Endothelial cell of umbilical vein (primary cell): ENCODE measurements around the gene FOS. TPM values are rescaled to one million over a fixed set of nuclear protein-coding genes. Genes with fewer than 3 reads are reported as not detected.

ENCODE experiments used
- BruUV-seq: library from RNA; stranded (reverse); fragments of 400-500 nt; replicated peaks from 2 replicates; lab custom pipeline; 2021; lab: Mats Ljungman, UMichigan
- CTCF ChIA-PET: fragments of 300-600, 350-600 bp; sonication (Branson Sonifier 250); formaldehyde crosslinking; loops from one replicate; lab custom pipeline; 2021; ENCODE audit warnings: antibody characterized with exemption, inconsistent platforms; lab: Charles Lee
- POLR2A ChIA-PET: fragments of 300-600, 350-600 bp; sonication (Branson Sonifier 250); formaldehyde crosslinking; loops from one replicate; lab custom pipeline; 2021; ENCODE audit warnings: antibody characterized with exemption, inconsistent platforms; lab: Charles Lee
- DNase-seq: peaks from one replicate; pipeline ENCODE4 v3.0.0-alpha.2; 2011; ENCODE audit warnings: low read depth, low spot score
- FAIRE-seq: peaks from 2 replicates; lab custom pipeline; 2011; peaks lifted over from hg19 to GRCh38; lab: Jason Lieb, UNC
- H2AFZ ChIP-seq: 2 replicates; pipeline ENCODE4 v1.6.0; 2012; ENCODE audit warnings: low read depth, low read length, control low read depth, inconsistent platforms
- H3K27ac ChIP-seq: 2 replicates; pipeline ENCODE4 v1.5.1; 2011; ENCODE audit warnings: low read depth, mild to moderate bottlenecking, control low read depth, low read length, moderate library complexity; ENCODE audit not compliant: insufficient read depth
- H3K27me3 ChIP-seq, 2 experiments: 2 replicates each; pipeline versions ENCODE4 v1.6.0 to v1.6.1; 2011; ENCODE audit warnings: low read length in 2 of 2, mixed read lengths in 1 of 2; ENCODE audit not compliant: control insufficient read depth in 2 of 2, insufficient read depth in 2 of 2
- H3K36me3 ChIP-seq, 2 experiments: 2 replicates in 1 of 2; 3 replicates in 1 of 2; pipeline ENCODE4 v1.5.1; 2011; ENCODE audit warnings: low read length in 2 of 2, mild to moderate bottlenecking in 1 of 2, moderate library complexity in 1 of 2; ENCODE audit not compliant: control insufficient read depth in 2 of 2, insufficient read depth in 2 of 2; ENCODE audit errors: extremely low read depth in 1 of 2
- H3K4me1 ChIP-seq: 3 replicates; pipeline ENCODE4 v1.5.1; 2011; ENCODE audit warnings: mild to moderate bottlenecking, low read length; ENCODE audit not compliant: control insufficient read depth, insufficient read depth; ENCODE audit errors: extremely low read depth
- H3K4me2 ChIP-seq: 2 replicates; pipeline ENCODE4 v1.6.1; 2011; ENCODE audit warnings: low read length, control low read depth, mixed read lengths; ENCODE audit not compliant: insufficient read depth
- H3K4me3 ChIP-seq, 3 experiments: fragments of 200-600 bp in 1 of 3; sonication (generic), shearing (Covaris generic) in 1 of 3; replicated peaks in 1 of 3; 2 replicates each; pipeline ENCODE4 v1.5.1; 2011 to 2016; ENCODE audit warnings: control low read depth in 3 of 3, low read length in 3 of 3, mild to moderate bottlenecking in 2 of 3, inconsistent platforms in 1 of 3, low read depth in 1 of 3, moderate library complexity in 1 of 3; ENCODE audit not compliant: insufficient read depth in 1 of 3
- H3K79me2 ChIP-seq: 2 replicates; pipeline ENCODE4 v1.6.0; 2012; ENCODE audit warnings: low read length, inconsistent platforms; ENCODE audit not compliant: control insufficient read depth, insufficient read depth
- H3K9ac ChIP-seq: replicated peaks from 2 replicates; pipeline ENCODE3; 2011; ENCODE audit warnings: low read length, control low read depth; ENCODE audit not compliant: insufficient read depth; ENCODE audit errors: extremely low read depth
- H3K9me1 ChIP-seq: replicated peaks from 3 replicates; pipeline ENCODE4 v1.6.0; 2011; ENCODE audit warnings: mild to moderate bottlenecking, low read length; ENCODE audit not compliant: control insufficient read depth, insufficient read depth; ENCODE audit errors: extremely low read depth
- H3K9me3 ChIP-seq: replicated peaks from 2 replicates; pipeline ENCODE4 v1.5.1; 2012; ENCODE audit warnings: low read length, inconsistent platforms; ENCODE audit not compliant: control insufficient read depth, insufficient read depth
- H4K20me1 ChIP-seq: replicated peaks from 2 replicates; pipeline ENCODE3; 2011; ENCODE audit warnings: mild to moderate bottlenecking, low read length; ENCODE audit not compliant: control insufficient read depth, insufficient read depth; ENCODE audit errors: extremely low read depth
- CTCF ChIP-seq, 2 donors: IDR thresholded peaks; 1 replicate in 1 of 2; 2 replicates in 1 of 2; pipeline ENCODE4 v1.5.1; 2011; ENCODE audit warnings: low read length in 2 of 2, mild to moderate bottlenecking in 2 of 2, moderate library complexity in 2 of 2, control low read depth in 1 of 2, inconsistent platforms in 1 of 2, low read depth in 1 of 2; ENCODE audit not compliant: insufficient read depth in 1 of 2; ENCODE audit errors: extremely low read depth in 1 of 2
- EZH2 ChIP-seq: IDR thresholded peaks from 2 replicates; pipeline ENCODE4 v1.6.1; 2012; ENCODE audit warnings: borderline replicate concordance, low read depth, mild to moderate bottlenecking, moderate library complexity, low read length, inconsistent platforms; ENCODE audit not compliant: severe bottlenecking
- FOS ChIP-seq: IDR thresholded peaks from 2 replicates; pipeline ENCODE4 v1.6.1; 2011; ENCODE audit warnings: mild to moderate bottlenecking, low read length, moderate library complexity, borderline replicate concordance; ENCODE audit not compliant: insufficient read depth
- GATA2 ChIP-seq: IDR thresholded peaks from 2 replicates; pipeline ENCODE4 v1.7.0; 2011; ENCODE audit warnings: low read depth, mild to moderate bottlenecking, moderate library complexity, mixed read lengths, low read length; ENCODE audit not compliant: insufficient read length, insufficient read depth
- JUN ChIP-seq: IDR thresholded peaks from 2 replicates; pipeline ENCODE4 v1.6.1; 2011; ENCODE audit warnings: borderline replicate concordance, low read depth; ENCODE audit not compliant: insufficient read length, insufficient read depth
- MAX ChIP-seq: IDR thresholded peaks from 2 replicates; pipeline ENCODE4 v1.6.1; 2011; ENCODE audit not compliant: insufficient read depth, insufficient read length
- MYC ChIP-seq: IDR thresholded peaks from one replicate; pipeline ENCODE4 v1.6.1; 2011; ENCODE audit warnings: mild to moderate bottlenecking, low read depth, low read length
- POLR2A ChIP-seq: IDR thresholded peaks from 2 replicates; pipeline ENCODE4 v1.6.1; 2012; ENCODE audit warnings: low read depth, mild to moderate bottlenecking, control low read depth, low read length
- POLR2AphosphoS5 ChIP-seq: IDR thresholded peaks from 2 replicates; pipeline ENCODE4 v1.6.1; 2012; ENCODE audit warnings: low read depth, mild to moderate bottlenecking, control low read depth, low read length, moderate library complexity; ENCODE audit not compliant: insufficient read depth
- dilution Hi-C: fragments of 300-500 bp; cut with MboI; formaldehyde crosslinking; loops from one replicate; pipeline ENCODE4 v1.15.0; 2019; ENCODE audit warnings: low sequenced_read_pairs; ENCODE audit not compliant: extremely low pct_ligation_motif_present
- intact Hi-C: fragments of 100-400 bp; cut with micrococcal nuclease; formaldehyde crosslinking; loops from one replicate; pipeline ENCODE4 v1.10.0; 2022
- polyA plus RNA-seq, 4 experiments: library from polyadenylated mRNA; depleted of rRNA in 3 of 4; stranded (reverse) in 3 of 4; unstranded in 1 of 4; fragments of >200 nt; gene quantifications; 2 replicates each; pipeline versions ENCODE4 v1.2.1 to v1.2.3, GENCODE V29; 2011 to 2012; ENCODE audit warnings: missing spikeins in 1 of 4
- total RNA-seq: library from RNA; stranded (reverse); gene quantifications from 2 replicates; pipeline ENCODE4 v1.2.3, GENCODE V29; 2021

The FOS gene
- total and polyA plus RNA-seq, 2 donors (not counting 3 experiments of a cell fraction or from before 2014, with no cell fraction given) = 9.2 to 41.6 TPM

GRCh38 chr14:75268633-75269550, 9.7 kb upstream of the FOS start:
- BruUV-seq = no TSS peak
- no peak for FAIRE-seq
- no peaks in the 10 kb centered on the region for H3K9me1 ChIP-seq
- CTCF ChIA-PET = interaction anchor here (3.8 kb wide), 1 partner anchor 10 kb away, joined by 22 read pairs; no protein-coding TSS in a partner anchor
- intact Hi-C loops (no loop called here), dilution Hi-C loops (no loop called here)
- TF ChIP-seq CTCF (IDR thresholded peaks at IDR 0.05; ENCODE audit: extremely low read depth in 1 of 2, insufficient read depth in 1 of 2, low read depth in 1 of 2, low read length in 2 of 2) = no peak
- TF ChIP-seq POLR2A = no peak
- TF ChIP-seq MAX = no peak
- TF ChIP-seq GATA2 = no peak
- TF ChIP-seq FOS = no peak
- no peak for TF ChIP-seq POLR2AphosphoS5
- no peak for TF ChIP-seq EZH2
- TF ChIP-seq JUN = no peak
- no peak for TF ChIP-seq MYC
- no peak overlapping the region for H3K4me2 ChIP-seq
- H3K9ac ChIP-seq = no peak overlapping the region
- H3K4me3 ChIP-seq = no peak overlapping the region
- POLR2A ChIA-PET = no interaction called here
- no peak overlapping the region for H3K27ac ChIP-seq
- no peaks in the 10 kb centered on the region for H3K9me3 ChIP-seq
- peaks cover 7% of the 10 kb centered on the region for H3K4me1 ChIP-seq
- no peaks in the 10 kb centered on the region for H3K36me3 ChIP-seq
- H3K27me3 ChIP-seq = no peaks in the 10 kb centered on the region
- H3K79me2 ChIP-seq = no peaks in the 10 kb centered on the region
- no peak overlapping the region for H2AFZ ChIP-seq
- H4K20me1 ChIP-seq = no peaks in the 10 kb centered on the region
- DNase-seq = no peak
